ENCODE measurements around the gene SCAPER. TPM values are rescaled to one million over a fixed set of nuclear protein-coding genes. Genes with fewer than 3 reads are reported as not detected.

The SCAPER gene
- total RNA-seq, 2 experiments from 2014 or later, result 10.4 to 22.3 TPM

DNA sequence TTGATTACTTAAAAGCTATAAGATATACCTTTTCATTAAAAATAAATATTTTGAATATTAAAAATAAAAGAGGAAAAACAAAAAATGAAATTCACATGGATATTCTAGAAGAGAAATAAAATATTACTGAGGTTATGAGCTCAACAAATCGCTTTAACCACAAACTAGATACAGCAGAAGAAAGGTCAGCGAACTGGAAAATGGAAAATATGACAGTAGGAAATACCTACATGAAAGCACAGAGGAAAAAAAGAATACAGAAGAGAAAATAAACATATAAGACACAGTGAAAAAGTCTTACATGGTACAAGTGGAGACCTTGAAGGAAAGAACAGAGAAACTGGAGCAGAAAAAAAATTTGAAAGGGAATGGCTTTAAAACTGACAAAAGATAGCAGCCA is 33.2 kb downstream of the SCAPER start:
- intact Hi-C loops (cut with micrococcal nuclease; ENCODE audit: unreplicated experiment), result loop anchor here (10.0 kb wide), 1 partner anchor 423 kb away; no protein-coding TSS in a partner anchor
- Histone ChIP-seq H3K4me1 (ENCODE audit: insufficient read depth, low read length, poor library complexity, severe bottlenecking) (no peaks in the 10 kb centered on the region), H3K9me2 (ENCODE audit: insufficient read depth, low read length) (no peaks in the 10 kb centered on the region), H3K9me3 (ENCODE audit: low read length) (no peaks in the 10 kb centered on the region), H2AFZ (ENCODE audit: low read length) (no peak overlapping the region), H3K36me3 (ENCODE audit: insufficient read depth, low read length) (no peaks in the 10 kb centered on the region), H3K79me2 (ENCODE audit: insufficient read depth, low read depth, low read length) (no peaks in the 10 kb centered on the region), H3K4me3 (ENCODE audit: low read depth, low read length, poor library complexity, severe bottlenecking) (no peak overlapping the region), H4K20me1 (ENCODE audit: insufficient read depth, low read length) (no peaks in the 10 kb centered on the region), H3K4me2 (ENCODE audit: low read length) (no peak overlapping the region), H3K27ac (ENCODE audit: low read depth, low read length, poor library complexity, severe bottlenecking) (no peak overlapping the region)
- ChIA-PET POLR2A (interaction anchor here (0.7 kb wide), 2 partner anchors 196 to 672 kb away, joined by 3 to 5 read pairs; no protein-coding TSS in a partner anchor), CTCF (ENCODE audit: unreplicated experiment) (no interaction called here)
- no peak for DNase-seq (ENCODE audit: low spot score)
- no peak for TF ChIP-seq EZH2phosphoT487 (IDR thresholded peaks at IDR 0.05; ENCODE audit: borderline replicate concordance, low read depth, low read length)
- TF ChIP-seq, protein P1, sequence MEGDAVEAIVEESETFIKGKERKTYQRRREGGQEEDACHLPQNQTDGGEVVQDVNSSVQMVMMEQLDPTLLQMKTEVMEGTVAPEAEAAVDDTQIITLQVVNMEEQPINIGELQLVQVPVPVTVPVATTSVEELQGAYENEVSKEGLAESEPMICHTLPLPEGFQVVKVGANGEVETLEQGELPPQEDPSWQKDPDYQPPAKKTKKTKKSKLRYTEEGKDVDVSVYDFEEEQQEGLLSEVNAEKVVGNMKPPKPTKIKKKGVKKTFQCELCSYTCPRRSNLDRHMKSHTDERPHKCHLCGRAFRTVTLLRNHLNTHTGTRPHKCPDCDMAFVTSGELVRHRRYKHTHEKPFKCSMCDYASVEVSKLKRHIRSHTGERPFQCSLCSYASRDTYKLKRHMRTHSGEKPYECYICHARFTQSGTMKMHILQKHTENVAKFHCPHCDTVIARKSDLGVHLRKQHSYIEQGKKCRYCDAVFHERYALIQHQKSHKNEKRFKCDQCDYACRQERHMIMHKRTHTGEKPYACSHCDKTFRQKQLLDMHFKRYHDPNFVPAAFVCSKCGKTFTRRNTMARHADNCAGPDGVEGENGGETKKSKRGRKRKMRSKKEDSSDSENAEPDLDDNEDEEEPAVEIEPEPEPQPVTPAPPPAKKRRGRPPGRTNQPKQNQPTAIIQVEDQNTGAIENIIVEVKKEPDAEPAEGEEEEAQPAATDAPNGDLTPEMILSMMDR (conservative IDR thresholded peaks at IDR 0.05; ENCODE audit: low read length), result no peak
- no TSS peak for BruUV-seq (replicated peaks)

DNA sequence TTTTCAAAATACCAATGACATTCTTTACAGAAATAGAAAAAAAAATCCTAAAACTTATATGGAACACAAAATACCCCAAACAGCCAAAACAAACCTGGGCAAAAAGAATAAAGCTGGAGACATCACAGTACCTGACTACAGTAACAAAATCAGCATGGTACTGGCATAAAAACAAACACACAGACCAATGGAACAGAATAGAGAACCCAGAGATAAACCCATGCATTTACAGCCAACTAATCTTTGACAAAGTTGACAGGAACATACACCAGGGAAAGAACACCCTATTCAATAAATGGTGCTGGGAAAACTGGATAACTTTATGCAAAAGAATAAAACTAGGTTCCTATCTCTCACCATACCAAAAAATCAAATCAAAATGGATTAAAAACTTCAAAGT is 36.4 kb downstream of the SCAPER start:
- H2AFZ ChIP-seq (ENCODE audit: low read length), result no peak overlapping the region
- POLR2A ChIA-PET, result interaction anchor here (1.1 kb wide), 1 partner anchor 10 kb away, joined by 3 read pairs; no protein-coding TSS in a partner anchor
- no TSS peak for BruUV-seq (replicated peaks)
- no peaks in the 10 kb centered on the region for H3K9me3 ChIP-seq (ENCODE audit: low read length)
- H3K79me2 ChIP-seq (ENCODE audit: insufficient read depth, low read depth, low read length), result no peaks in the 10 kb centered on the region
- no peaks in the 10 kb centered on the region for H3K4me1 ChIP-seq (ENCODE audit: insufficient read depth, low read length, poor library complexity, severe bottlenecking)
- no peaks in the 10 kb centered on the region for H3K36me3 ChIP-seq (ENCODE audit: insufficient read depth, low read length)
- no peaks in the 10 kb centered on the region for H4K20me1 ChIP-seq (ENCODE audit: insufficient read depth, low read length)
- no peak overlapping the region for H3K4me3 ChIP-seq (ENCODE audit: low read depth, low read length, poor library complexity, severe bottlenecking)
- DNase-seq (ENCODE audit: low spot score), result no peak
- H3K4me2 ChIP-seq (ENCODE audit: low read length), result no peak overlapping the region
- TF ChIP-seq EZH2phosphoT487 (IDR thresholded peaks at IDR 0.05; ENCODE audit: borderline replicate concordance, low read depth, low read length), result no peak
- TF ChIP-seq, protein P1 (conservative IDR thresholded peaks at IDR 0.05; ENCODE audit: low read length), result no peak
- no peaks in the 10 kb centered on the region for H3K9me2 ChIP-seq (ENCODE audit: insufficient read depth, low read length)
- CTCF ChIA-PET (ENCODE audit: unreplicated experiment), result no interaction called here
- intact Hi-C loops (cut with micrococcal nuclease; ENCODE audit: unreplicated experiment), result no loop called here
- no peak overlapping the region for H3K27ac ChIP-seq (ENCODE audit: low read depth, low read length, poor library complexity, severe bottlenecking)

DNA sequence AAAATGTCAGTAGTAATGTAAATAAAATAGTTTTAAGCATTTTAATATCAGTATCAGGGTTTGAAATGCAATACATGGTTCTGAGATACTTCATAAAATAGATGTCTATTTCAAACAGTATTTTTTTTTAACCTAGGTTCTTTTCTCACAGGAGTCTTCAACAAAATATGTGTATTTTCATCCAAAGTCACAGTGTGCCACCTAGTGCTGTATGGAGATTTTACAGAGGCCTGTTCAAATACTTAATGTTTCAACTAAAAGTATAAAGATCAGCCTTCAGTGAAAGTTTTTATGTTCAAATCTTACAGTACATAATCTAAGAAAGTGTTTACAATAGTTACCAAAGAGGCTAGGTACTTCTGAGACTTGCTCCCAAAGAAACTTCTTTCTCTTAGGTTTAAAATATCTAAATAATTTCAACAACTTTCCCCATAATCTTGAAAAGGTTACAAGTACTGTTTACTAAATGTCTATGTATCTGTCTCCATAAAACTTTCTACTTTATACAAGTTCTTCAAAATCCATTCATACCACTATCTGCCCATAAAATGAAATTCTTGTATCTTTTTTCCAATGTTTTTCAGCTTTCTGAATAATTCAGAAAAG is 38.3 kb downstream of the SCAPER start:
- Histone ChIP-seq H3K9me2 (ENCODE audit: insufficient read depth, low read length) (no peaks in the 10 kb centered on the region), H2AFZ (ENCODE audit: low read length) (no peak overlapping the region), H3K4me2 (ENCODE audit: low read length) (no peak overlapping the region), H3K4me3 (ENCODE audit: low read depth, low read length, poor library complexity, severe bottlenecking) (no peak overlapping the region), H3K4me1 (ENCODE audit: insufficient read depth, low read length, poor library complexity, severe bottlenecking) (no peaks in the 10 kb centered on the region), H3K27ac (ENCODE audit: low read depth, low read length, poor library complexity, severe bottlenecking) (no peak overlapping the region), H4K20me1 (ENCODE audit: insufficient read depth, low read length) (no peaks in the 10 kb centered on the region), H3K79me2 (ENCODE audit: insufficient read depth, low read depth, low read length) (no peaks in the 10 kb centered on the region), H3K36me3 (ENCODE audit: insufficient read depth, low read length) (no peaks in the 10 kb centered on the region), H3K9me3 (ENCODE audit: low read length) (no peaks in the 10 kb centered on the region)
- BruUV-seq (replicated peaks), result no TSS peak
- ChIA-PET POLR2A (interaction anchor here (0.6 kb wide), 1 partner anchor 484 kb away, joined by 3 read pairs; no protein-coding TSS in a partner anchor), CTCF (ENCODE audit: unreplicated experiment) (no interaction called here)
- intact Hi-C loops (cut with micrococcal nuclease; ENCODE audit: unreplicated experiment), result loop anchor here (2.0 kb wide), 1 partner anchor 676 kb away; no protein-coding TSS in a partner anchor
- DNase-seq (ENCODE audit: low spot score), result peak; percentile 25
- TF ChIP-seq, protein P1 (conservative IDR thresholded peaks at IDR 0.05; ENCODE audit: low read length), result peak; percentile 79
- no peak for TF ChIP-seq EZH2phosphoT487 (IDR thresholded peaks at IDR 0.05; ENCODE audit: borderline replicate concordance, low read depth, low read length)

Measured in OCI-LY7 (cell line).